GM18498 (cell line): Measurements from ENCODE around the gene KANSL1.

Experiments used
- ATAC-seq: cut with Tn5 transposase; IDR thresholded peaks from one replicate; pipeline ENCODE4 v1.9.1; 2021; ENCODE audit warnings: mild to moderate bottlenecking, moderate library complexity; ENCODE audit not compliant: unreplicated experiment

KANSL1 gene

DNA sequence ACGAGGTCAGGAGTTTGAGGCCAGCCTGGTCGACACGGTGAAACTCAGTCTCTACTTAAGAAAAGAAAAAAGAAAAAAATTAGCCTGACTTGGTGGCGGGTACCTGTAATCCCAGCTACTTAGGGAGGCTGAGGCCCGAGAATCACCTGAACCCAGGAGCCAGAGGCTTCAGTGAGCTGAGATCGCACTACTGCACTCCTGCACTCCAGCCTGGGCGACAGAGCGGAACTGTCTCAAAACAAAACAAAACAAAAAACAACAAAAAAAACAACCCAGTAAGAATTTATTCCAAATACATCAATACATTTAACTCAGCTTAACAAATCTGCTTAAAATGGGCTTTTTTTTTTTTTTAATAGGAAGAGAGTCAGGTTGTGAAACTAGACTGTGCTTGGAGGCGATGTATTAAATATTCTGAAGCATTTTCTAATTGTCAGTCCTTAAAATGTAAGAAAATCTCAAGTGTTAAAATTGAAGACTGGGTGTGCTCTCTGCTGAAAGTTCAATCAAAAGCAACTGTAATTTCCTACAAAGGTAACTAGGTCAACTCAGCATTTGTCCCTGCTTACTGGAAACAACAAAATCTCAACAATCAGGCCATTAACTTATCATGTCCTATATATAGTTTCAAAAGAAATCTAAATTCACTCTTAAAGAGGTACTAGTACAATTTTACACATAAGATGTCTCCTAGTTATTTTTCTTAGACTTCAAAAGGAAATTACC is 23.2 kb downstream of the KANSL1 start:
- ATAC-seq = no peak

DNA sequence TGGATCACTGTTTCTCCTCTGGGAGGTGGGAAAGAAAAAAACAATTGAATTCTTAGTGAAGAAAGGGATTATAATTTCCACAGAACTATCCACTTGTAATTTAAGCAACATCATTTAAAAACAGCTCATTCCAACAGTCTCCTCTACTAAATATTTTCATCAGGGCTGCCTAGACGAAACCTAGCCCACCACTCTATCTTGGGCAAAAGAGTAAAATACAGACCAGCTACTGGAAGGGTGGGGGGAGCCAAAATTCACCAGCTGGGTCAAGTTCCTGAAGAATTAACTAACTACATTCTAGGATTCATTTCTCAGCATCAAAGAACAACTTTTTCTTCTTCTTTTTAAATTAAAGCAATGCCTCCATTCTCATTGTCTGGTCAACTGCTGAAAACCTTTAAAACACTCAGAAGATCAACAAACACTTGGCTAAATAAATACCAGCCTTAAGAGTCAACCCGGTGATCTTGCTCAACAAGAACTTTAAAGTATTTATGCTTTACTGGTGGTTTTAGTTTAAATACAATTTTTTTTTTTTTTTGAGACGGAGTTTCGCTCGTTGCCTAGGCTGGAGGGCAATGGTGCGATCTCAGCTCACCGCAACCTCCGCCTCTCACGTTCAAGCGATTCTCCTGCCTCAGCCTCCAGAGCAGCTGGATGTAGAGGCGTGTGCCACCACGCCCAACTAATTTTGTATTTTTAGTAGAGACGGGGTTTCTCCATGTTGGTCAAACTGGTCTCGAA is 25.2 kb downstream of the KANSL1 start:
- no peak for ATAC-seq

DNA sequence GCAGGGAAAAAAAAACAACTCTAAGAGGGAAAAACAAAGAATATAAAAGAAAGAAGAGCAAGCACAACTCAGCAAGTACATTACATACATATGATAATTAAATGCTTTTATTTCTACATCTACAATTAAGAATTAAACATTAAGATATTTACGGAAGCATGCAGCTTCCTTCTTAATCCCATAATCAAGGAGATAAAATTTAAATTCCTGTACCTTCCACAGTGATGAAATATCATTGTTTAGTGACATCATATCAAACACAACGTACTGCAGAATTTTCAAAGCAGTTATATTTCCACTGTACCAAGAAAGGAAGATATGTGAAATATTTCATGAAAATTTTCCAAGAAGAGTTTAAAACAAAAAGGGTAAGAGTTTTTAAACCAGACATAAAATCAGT is 26.0 kb downstream of the KANSL1 start:
- no peak for ATAC-seq

DNA sequence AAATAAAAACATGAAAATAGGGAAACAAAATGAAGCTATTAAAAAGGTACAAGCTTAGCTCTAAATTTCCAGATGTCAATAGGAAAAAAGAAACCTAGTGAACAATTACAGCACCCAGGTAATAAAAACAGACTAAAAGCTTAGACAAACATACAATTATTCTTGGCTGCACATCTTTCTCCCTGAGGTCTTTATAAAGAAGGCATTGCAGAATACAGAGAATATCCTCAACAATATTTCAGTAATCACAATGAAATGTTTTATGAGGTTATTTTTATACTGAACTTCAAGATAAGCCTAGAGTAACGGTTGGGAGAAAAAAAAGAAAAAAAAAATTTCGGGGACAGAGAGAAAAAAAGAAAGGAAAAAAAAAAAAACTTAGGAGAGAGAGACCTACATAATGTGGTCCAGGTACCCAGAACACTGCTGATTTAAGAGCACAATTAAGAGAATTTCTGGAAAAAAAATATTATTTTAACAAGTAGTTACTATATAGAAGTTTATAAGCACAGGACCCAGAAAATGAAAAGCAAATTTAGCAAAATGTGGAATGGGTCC is 26.5 kb downstream of the KANSL1 start:
- ATAC-seq = no peak

- no peak for ATAC-seq
Observed at GRCh38 chr17:46163929-46164594, 29.2 kb downstream of the KANSL1 start.

- ATAC-seq = no peak
Observed at GRCh38 chr17:46163316-46163715, 29.9 kb downstream of the KANSL1 start.

DNA sequence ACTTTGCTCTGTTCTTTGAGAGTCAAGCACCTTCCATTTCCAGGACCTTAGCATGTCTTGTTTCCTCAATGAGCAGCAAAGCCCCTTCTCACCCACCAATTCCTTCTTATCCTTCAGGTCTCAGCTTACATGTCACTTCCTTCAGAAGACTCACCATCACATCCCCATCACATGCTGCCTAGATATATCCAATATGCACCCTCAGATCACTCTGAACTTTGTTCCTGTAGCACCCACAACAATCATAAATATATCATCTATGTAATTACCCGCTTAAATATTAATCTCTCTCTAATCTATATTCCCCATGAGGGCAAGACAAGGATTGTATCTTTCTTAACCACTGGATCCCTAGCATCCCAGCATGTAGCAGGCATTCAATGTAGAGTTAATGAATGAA is 30.4 kb downstream of the KANSL1 start:
- no peak for ATAC-seq

DNA sequence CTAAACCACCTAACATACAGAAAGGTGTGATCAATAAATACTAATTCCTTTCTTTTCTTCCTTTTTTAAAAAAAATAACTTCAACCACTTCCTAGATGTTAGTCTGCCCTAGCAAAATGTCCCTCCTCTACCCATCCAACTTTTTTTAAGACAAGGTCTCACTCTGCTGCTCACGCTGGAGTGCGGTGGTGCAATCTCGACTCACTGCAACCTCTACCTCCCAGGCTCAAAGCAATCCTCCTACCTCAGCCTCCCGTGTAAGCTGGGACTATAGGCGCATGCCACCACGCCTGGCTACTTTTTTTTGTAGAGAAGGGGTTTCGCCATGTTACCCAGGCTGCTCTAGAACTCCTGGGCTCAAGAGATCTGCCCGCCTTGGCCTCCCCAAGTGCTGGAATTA is 33.1 kb downstream of the KANSL1 start:
- no peak for ATAC-seq

GRCh38 chr17:46159686-46160085 is 33.5 kb downstream of the KANSL1 start:
- no peak for ATAC-seq

DNA sequence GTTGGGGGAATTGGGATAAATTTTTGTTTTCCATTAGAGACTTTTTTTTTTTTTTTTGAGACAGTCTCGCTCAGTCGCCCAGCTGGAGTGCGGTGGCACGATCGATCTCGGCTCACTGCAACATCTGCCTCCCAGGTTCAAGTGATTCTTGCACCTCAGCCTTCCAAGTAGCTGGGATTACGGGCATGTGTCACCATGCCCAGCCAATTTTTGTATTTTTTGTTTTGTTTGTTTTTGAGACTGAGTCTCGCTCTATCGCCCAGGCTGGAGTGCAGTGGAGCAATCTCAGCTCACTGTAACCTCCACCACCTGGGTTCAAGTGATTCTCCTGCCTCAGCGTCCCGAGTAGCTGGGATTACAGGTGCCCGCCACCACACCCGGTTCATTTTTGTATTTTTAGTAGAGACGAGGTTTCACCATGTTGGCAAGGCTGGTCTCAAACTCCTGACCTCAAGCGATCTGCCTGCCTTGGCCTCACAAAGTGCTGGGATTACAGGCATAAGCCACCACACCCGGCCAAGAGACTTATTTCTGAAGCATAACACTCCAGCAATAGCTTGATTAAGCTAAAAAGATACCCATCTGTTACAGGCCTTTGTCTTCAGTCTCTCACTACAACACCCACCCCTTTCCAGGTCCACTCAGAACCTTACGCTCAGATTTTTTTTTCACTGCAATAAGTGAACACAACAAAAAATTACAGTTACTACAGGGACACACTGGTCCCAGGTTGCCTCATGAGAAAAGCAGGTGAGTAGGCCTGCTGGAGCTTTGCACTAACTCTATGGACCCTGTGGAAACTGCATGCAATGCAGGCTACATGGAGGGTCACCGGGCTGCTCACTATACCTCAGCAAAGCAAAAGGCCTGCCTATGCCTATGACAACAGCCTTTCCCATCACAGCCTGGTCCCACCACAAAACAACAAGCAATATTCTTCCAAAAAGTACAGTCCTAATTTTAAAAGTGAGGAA is 34.6 kb downstream of the KANSL1 start:
- no peak for ATAC-seq

DNA sequence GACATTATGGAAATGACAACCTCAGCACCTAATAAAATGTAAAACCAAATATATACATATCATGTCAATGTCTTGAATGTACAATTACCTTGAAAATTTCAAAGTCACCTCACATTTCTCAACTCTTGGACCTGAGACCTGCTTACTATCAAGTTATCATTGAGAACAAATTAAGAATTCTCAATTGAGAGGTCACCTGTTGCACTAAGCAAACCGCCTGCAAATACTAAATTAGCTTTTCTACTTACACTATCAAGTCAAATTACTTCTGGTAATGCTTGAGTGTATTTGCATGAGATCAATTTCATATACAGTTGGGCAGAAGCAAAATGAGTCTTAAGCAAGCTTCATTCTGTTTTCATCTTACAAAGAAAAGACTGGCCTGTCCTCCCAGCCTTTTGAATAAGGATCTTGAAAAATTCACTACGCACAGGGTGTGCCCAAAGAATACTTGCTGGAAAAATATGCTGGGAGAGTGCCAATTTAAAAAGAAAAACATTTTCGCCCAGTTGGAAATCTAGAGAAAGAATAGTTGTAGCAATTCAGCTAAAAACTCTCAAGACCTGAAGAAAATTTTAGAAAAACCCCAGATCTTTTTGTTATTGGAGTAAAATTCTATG is 35.7 kb downstream of the KANSL1 start:
- ATAC-seq = no peak

- no peak for ATAC-seq
Observed at GRCh38 chr17:46154151-46154816, 38.9 kb downstream of the KANSL1 start.

DNA sequence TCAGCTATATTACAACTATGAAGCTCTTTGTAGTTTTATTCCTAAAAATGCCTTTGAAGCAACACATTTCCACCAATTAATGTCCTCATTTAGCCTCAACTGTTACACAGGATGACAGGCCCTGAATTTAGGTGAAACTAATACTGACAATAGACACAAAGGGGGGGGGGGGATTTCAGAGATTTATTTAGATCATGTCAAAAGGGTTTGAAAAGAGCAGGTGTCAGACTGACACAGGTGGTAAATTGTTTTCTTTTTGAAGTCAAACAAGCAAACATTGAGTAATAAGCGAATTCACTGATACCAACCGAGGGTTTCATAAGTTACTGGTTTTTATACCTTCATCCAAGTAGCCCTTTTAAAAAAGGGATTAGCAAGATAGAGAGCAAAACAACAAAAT is 40.8 kb downstream of the KANSL1 start:
- ATAC-seq = no peak

DNA sequence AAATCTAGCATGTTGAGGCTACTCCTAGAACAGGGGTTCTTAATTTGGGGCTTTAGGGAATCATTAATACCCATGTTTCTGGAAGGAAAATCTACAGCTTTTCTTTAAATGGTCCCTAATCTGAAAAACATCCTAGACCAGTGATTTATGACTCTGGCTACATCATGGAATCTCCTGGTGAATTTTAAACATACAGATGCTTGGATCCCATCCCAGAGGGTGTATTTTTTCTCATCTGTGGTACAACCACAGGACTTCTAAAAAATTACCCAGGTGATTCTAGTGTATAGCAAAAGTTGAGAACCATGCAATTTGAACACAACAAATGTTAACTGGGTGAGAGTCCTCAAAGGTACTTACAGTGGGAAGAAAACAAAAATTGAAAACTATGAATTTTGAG is 41.5 kb downstream of the KANSL1 start:
- no peak for ATAC-seq

GRCh38 chr17:46150216-46150963 is 42.8 kb downstream of the KANSL1 start:
- no peak for ATAC-seq

- ATAC-seq = no peak
Observed at GRCh38 chr17:46148247-46148646, 45.0 kb downstream of the KANSL1 start.

DNA sequence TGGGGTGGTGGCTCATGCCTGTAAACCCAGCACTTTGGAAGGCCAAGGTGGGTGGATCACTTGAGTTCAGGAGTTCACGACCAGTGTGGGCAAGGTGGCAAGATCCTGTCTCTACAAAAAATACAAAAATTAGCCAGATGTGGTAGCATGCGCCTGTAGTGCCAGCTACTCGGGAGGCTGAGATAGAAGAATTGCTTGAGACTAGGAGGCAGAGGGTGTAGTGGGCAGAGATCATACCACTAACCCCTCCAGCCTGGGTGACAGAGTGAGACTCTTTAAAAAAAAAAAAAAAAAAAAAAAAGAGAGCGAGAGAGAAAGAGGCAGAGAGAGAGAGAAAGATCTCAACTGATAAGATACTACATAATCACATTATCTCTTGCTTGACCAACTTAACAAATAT is 45.9 kb downstream of the KANSL1 start:
- ATAC-seq = no peak

DNA sequence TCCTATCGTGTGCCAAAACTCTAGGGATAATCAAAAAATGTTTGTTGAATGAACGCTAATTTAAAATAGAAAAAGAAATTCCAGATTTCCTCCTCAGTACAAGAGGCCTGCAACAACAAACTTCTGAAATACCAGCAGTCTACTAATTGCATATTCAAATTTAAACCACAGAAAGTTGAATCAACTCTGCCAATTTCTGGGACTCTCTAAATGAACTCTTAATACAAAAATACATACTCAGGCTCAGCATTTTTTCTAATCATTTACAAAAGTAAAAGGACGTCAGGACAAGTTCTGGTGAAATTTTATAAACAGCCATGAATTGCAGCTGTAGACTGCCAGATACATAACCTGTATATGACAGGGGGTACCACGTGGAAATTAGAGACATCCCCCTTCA is 49.0 kb downstream of the KANSL1 start:
- ATAC-seq = no peak

DNA sequence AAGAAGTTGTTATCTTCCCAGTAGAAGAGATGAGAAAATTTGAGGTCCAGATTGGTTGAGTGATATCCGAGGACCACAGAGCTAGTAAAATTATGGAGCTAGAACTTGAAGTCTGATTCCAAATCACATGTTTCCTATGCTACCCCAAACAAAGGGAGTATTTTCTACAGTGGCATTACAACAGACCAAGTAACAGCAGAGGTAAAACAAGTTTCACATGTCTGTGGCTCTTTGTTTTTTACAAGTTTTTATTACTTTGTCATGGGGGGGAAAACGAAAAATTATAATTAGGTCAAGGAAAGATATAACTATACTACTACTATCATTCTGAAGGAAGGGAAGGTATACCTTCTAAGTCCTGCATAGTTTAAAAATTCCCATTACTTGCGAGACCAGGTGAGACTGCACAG is 49.4 kb downstream of the KANSL1 start:
- ATAC-seq = no peak
